Type B pancreatic cell (in vitro differentiated cells): ENCODE results near the gene DPYSL3. TPM values are rescaled to one million over a fixed set of nuclear protein-coding genes. Genes with fewer than 3 reads are reported as not detected.
A peak's percentile ranks its signal among the peaks of the same experiment; 100 is the strongest.

Source experiments
- DNase-seq: peaks from one replicate; pipeline ENCODE4 v3.0.0; 2021; ENCODE audit warnings: mixed read lengths; ENCODE audit not compliant: unreplicated experiment; ENCODE audit errors: extremely low spot score
- H3K27ac Mint-ChIP-seq: 2 replicates; pipeline ENCODE4 v1.8.0; 2021; ENCODE audit warnings: mild to moderate bottlenecking, mixed read lengths
- H3K27me3 Mint-ChIP-seq: 2 replicates; pipeline ENCODE4 v1.8.0; 2021; ENCODE audit warnings: mixed read lengths
- H3K36me3 Mint-ChIP-seq: 2 replicates; pipeline ENCODE4 v1.8.0; 2021; ENCODE audit warnings: mixed read lengths
- H3K4me1 Mint-ChIP-seq: one replicate; pipeline ENCODE4 v1.8.0; 2021; ENCODE audit warnings: mixed read lengths; ENCODE audit not compliant: unreplicated experiment
- H3K4me3 Mint-ChIP-seq: 2 replicates; pipeline ENCODE4 v1.8.0; 2021; ENCODE audit warnings: mild to moderate bottlenecking, mixed read lengths
- H3K9me3 Mint-ChIP-seq: 2 replicates; pipeline ENCODE4 v1.8.0; 2021; ENCODE audit warnings: mixed read lengths
- total RNA-seq: library from RNA; stranded (reverse); gene quantifications from 2 replicates; pipeline ENCODE4 v1.2.1, GENCODE V29; 2021; ENCODE audit warnings: low replicate concordance
- TF ChIP-seq, protein P1 (sequence below): fragments of 200-600 bp; sonication (generic); conservative IDR thresholded peaks from 2 replicates; pipeline ENCODE4 v1.5.0; 2021; ENCODE audit warnings: antibody characterized with exemption, mild to moderate bottlenecking

Gene DPYSL3
- total RNA-seq, 1 donor from 2014 or later = 36.0 TPM

- TF ChIP-seq, protein P1, sequence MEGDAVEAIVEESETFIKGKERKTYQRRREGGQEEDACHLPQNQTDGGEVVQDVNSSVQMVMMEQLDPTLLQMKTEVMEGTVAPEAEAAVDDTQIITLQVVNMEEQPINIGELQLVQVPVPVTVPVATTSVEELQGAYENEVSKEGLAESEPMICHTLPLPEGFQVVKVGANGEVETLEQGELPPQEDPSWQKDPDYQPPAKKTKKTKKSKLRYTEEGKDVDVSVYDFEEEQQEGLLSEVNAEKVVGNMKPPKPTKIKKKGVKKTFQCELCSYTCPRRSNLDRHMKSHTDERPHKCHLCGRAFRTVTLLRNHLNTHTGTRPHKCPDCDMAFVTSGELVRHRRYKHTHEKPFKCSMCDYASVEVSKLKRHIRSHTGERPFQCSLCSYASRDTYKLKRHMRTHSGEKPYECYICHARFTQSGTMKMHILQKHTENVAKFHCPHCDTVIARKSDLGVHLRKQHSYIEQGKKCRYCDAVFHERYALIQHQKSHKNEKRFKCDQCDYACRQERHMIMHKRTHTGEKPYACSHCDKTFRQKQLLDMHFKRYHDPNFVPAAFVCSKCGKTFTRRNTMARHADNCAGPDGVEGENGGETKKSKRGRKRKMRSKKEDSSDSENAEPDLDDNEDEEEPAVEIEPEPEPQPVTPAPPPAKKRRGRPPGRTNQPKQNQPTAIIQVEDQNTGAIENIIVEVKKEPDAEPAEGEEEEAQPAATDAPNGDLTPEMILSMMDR = no peak
- Mint-ChIP-seq H3K4me3 (no peak overlapping the region), H3K4me1 (no peaks in the 10 kb centered on the region), H3K27ac (no peak overlapping the region), H3K27me3 (no peaks in the 10 kb centered on the region), H3K9me3 (no peaks in the 10 kb centered on the region), H3K36me3 (peaks cover 13% of the 10 kb centered on the region)
- no peak for DNase-seq
Observed at GRCh38 chr5:147398860-147399259, 111.0 kb downstream of the DPYSL3 start.

DNA sequence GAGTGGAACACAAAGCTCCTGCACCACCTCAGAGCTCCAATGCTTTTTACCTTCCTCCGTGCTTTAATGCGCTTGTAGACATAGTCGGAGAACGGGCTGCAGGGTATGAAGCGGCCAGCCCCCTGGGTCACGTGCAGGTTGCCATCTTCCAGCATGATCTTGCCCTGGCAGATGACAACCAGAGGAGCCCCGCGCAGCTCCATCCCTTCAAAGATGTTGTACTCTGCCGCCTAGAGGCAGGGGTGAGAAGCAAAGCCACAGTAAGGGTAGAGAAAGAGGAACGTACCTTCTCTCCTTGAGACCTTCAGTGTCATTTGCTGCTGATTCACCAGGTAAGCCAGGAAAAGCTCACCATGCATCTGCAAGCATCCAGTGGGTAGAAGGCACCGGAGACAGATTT, 112.3 kb downstream of the DPYSL3 start:
- TF ChIP-seq, protein P1 = no peak
- DNase-seq = no peak
- Mint-ChIP-seq H3K27ac (no peak overlapping the region), H3K36me3 (peaks cover 8% of the 10 kb centered on the region), H3K4me3 (no peak overlapping the region), H3K9me3 (no peaks in the 10 kb centered on the region), H3K4me1 (no peaks in the 10 kb centered on the region), H3K27me3 (no peaks in the 10 kb centered on the region)

DNA sequence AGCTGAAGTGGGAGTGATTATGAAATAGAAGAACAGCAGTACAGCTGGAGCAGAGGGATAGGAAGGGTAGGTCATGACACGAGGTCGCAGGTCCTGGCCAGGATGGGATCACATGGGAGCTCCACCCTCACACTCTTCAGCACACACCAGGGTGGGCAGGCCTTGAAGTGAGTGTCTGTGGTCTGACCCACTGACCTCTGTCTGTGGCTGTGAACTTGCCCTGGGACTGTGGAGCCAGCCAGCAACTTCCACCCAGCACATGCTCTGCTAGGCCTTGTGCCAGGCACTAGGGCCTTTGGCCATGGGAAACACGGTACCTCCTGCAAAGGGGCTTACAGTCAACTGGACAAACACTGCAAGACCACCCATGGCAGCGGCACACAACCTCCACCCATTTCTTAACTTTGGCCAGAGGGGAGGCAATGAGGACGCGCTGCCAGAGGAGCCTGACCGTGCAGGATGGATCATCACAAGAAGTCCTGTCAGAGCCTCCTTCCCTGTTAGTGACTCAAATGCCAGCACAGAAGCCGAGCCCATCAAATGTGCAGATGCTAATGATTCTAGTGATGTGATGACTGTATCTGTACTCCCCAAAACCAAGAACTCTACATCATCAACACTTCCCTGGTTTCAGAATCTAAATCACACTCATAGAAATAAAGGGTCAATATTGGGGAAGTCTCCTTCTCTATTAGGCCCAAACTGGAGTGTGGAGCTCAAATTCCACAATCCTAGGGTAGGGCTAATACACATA, 113.6 kb downstream of the DPYSL3 start:
- Mint-ChIP-seq H3K9me3 (no peaks in the 10 kb centered on the region), H3K4me3 (no peak overlapping the region), H3K27ac (no peak overlapping the region), H3K4me1 (no peaks in the 10 kb centered on the region), H3K36me3 (peaks cover 8% of the 10 kb centered on the region), H3K27me3 (peaks cover 3% of the 10 kb centered on the region)
- TF ChIP-seq, protein P1 = no peak
- no peak for DNase-seq

DNA sequence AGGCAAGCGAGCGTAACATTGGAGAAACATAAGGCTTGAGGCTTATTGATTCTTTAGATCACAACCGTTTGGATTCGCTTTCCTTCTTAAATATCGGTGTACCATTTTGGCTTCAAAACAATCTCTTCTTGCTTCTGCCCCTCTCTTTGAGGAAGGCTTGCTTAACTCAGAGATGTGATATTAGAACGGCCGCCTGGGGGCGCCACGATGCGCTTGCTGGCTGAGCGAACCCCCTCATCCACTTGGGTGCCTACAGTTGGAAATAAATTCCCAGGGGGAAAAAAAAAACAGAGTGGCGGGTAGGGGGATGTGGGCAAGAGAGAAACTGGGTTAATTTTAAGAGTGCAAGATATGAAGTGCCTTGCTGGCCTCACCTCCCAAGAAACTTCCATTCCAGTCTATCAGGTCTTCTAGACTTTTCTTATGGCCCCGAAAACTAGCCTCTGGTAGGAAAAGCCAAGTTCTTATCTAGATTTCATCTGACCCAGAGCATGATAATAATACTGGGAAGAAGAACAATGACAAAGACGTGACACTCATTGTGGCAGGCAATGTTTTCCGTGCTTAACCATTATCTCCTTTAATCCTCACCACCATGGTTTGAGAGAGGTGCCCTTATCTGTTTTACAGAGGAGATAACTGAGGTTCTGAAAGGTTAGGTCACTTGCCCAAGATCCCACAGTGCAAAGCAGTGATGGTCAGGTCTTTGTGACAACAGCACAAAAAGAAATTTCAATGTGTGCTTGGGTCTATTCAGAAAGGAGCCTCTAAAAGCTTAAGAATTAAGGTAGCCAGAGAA, 115.8 kb downstream of the DPYSL3 start:
- no peak overlapping the region for H3K4me3 Mint-ChIP-seq
- H3K4me1 Mint-ChIP-seq = no peaks in the 10 kb centered on the region
- H3K36me3 Mint-ChIP-seq = peaks cover 8% of the 10 kb centered on the region
- no peak for DNase-seq
- H3K9me3 Mint-ChIP-seq = no peaks in the 10 kb centered on the region
- H3K27ac Mint-ChIP-seq = no peak overlapping the region
- peaks cover 3% of the 10 kb centered on the region for H3K27me3 Mint-ChIP-seq
- TF ChIP-seq, protein P1 = no peak

- Mint-ChIP-seq H3K4me3 (no peak overlapping the region), H3K27ac (no peak overlapping the region), H3K27me3 (peaks cover 3% of the 10 kb centered on the region), H3K4me1 (no peaks in the 10 kb centered on the region), H3K36me3 (peaks cover 3% of the 10 kb centered on the region), H3K9me3 (no peaks in the 10 kb centered on the region)
- DNase-seq = no peak
- TF ChIP-seq, protein P1 = peak; percentile 66
Observed at GRCh38 chr5:147391781-147392180, 118.1 kb downstream of the DPYSL3 start.
